Measurements from ENCODE around the gene TMEM156. TPM values are rescaled to one million over a fixed set of nuclear protein-coding genes. Genes with fewer than 3 reads are reported as not detected.

The TMEM156 gene
- total RNA-seq, 1 donor from 2014 or later = not detected

GRCh38 chr4:38939165-38939564 is 93.0 kb downstream of the TMEM156 start:
- Mint-ChIP-seq H3K36me3 (ENCODE audit: insufficient read depth) (peaks cover 20% of the 10 kb centered on the region), H3K27ac (no peak overlapping the region), H3K4me3 (ENCODE audit: low read depth) (no peak overlapping the region), H3K9me3 (ENCODE audit: low read depth) (no peaks in the 10 kb centered on the region), H3K27me3 (no peaks in the 10 kb centered on the region), H3K4me1 (ENCODE audit: low read depth) (peaks cover 3% of the 10 kb centered on the region)
- no peak for DNase-seq (ENCODE audit: low spot score, unreplicated experiment)
- TF ChIP-seq CTCF (IDR thresholded peaks at IDR 0.05; ENCODE audit: unreplicated experiment) = no peak

- no peak for DNase-seq (ENCODE audit: low spot score, unreplicated experiment)
- no peaks in the 10 kb centered on the region for H3K27me3 Mint-ChIP-seq
- no peaks in the 10 kb centered on the region for H3K9me3 Mint-ChIP-seq (ENCODE audit: low read depth)
- H3K4me3 Mint-ChIP-seq (ENCODE audit: low read depth) = no peak overlapping the region
- H3K4me1 Mint-ChIP-seq (ENCODE audit: low read depth) = peaks cover 5% of the 10 kb centered on the region
- no peak for TF ChIP-seq CTCF (IDR thresholded peaks at IDR 0.05; ENCODE audit: unreplicated experiment)
- H3K36me3 Mint-ChIP-seq (ENCODE audit: insufficient read depth) = peaks cover 31% of the 10 kb centered on the region
- H3K27ac Mint-ChIP-seq = no peak overlapping the region
Measured at GRCh38 chr4:38935391-38936073, 96.7 kb downstream of the TMEM156 start.

- Mint-ChIP-seq H3K27ac (no peak overlapping the region), H3K36me3 (ENCODE audit: insufficient read depth) (peaks cover 24% of the 10 kb centered on the region), H3K27me3 (no peaks in the 10 kb centered on the region), H3K4me1 (ENCODE audit: low read depth) (peaks cover 10% of the 10 kb centered on the region), H3K9me3 (ENCODE audit: low read depth) (no peaks in the 10 kb centered on the region), H3K4me3 (ENCODE audit: low read depth) (no peak overlapping the region)
- no peak for TF ChIP-seq CTCF (IDR thresholded peaks at IDR 0.05; ENCODE audit: unreplicated experiment)
- no peak for DNase-seq (ENCODE audit: low spot score, unreplicated experiment)
Measured at GRCh38 chr4:38931125-38931524, 101.1 kb downstream of the TMEM156 start.

- H3K9me3 Mint-ChIP-seq (ENCODE audit: low read depth) = no peaks in the 10 kb centered on the region
- H3K4me3 Mint-ChIP-seq (ENCODE audit: low read depth) = no peak overlapping the region
- H3K27me3 Mint-ChIP-seq = no peaks in the 10 kb centered on the region
- H3K27ac Mint-ChIP-seq = peak overlapping the region; percentile 59
- DNase-seq (ENCODE audit: low spot score, unreplicated experiment) = no peak
- H3K36me3 Mint-ChIP-seq (ENCODE audit: insufficient read depth) = peaks cover 24% of the 10 kb centered on the region
- H3K4me1 Mint-ChIP-seq (ENCODE audit: low read depth) = peaks cover 10% of the 10 kb centered on the region
- no peak for TF ChIP-seq CTCF (IDR thresholded peaks at IDR 0.05; ENCODE audit: unreplicated experiment)
Measured at GRCh38 chr4:38930707-38931106, 101.5 kb downstream of the TMEM156 start.

GRCh38 chr4:38930204-38930603 is 102.0 kb downstream of the TMEM156 start:
- Mint-ChIP-seq H3K9me3 (ENCODE audit: low read depth) (no peaks in the 10 kb centered on the region), H3K36me3 (ENCODE audit: insufficient read depth) (peaks cover 21% of the 10 kb centered on the region), H3K4me1 (ENCODE audit: low read depth) (peaks cover 10% of the 10 kb centered on the region), H3K4me3 (ENCODE audit: low read depth) (no peak overlapping the region), H3K27ac (peak overlapping the region; percentile 59), H3K27me3 (no peaks in the 10 kb centered on the region)
- DNase-seq (ENCODE audit: low spot score, unreplicated experiment) = no peak
- no peak for TF ChIP-seq CTCF (IDR thresholded peaks at IDR 0.05; ENCODE audit: unreplicated experiment)
